SK-N-SH (cell line): ENCODE data around the gene ATP11A.

Source experiments
- CHD2 ChIP-seq: fragments of 150-350 bp; IDR thresholded peaks from 2 replicates; pipeline ENCODE4 v1.6.1; 2018; ENCODE audit warnings: low read length; ENCODE audit not compliant: partially characterized antibody
- ELF1 ChIP-seq: IDR thresholded peaks from 2 replicates; pipeline ENCODE4 v1.4.0; 2012
- EP300 ChIP-seq, 2 experiments: IDR thresholded peaks; 2 replicates each; pipeline versions ENCODE4 v1.4.0 to v1.6.1; 2012; ENCODE audit warnings: borderline replicate concordance in 1 of 2, low read depth in 1 of 2, low read length in 1 of 2
- FOXM1 ChIP-seq: IDR thresholded peaks from 2 replicates; pipeline ENCODE4 v1.4.0; 2012; ENCODE audit warnings: low read depth, mild to moderate bottlenecking
- GABPA ChIP-seq: IDR thresholded peaks from 2 replicates; pipeline ENCODE4 v1.4.0; 2012; ENCODE audit warnings: low read depth, mild to moderate bottlenecking
- POLR2AphosphoS5 ChIP-seq: IDR thresholded peaks from 2 replicates; pipeline ENCODE4 v1.6.1; 2012; ENCODE audit warnings: low read depth, low read length
- RAD21 ChIP-seq: IDR thresholded peaks from 2 replicates; pipeline ENCODE4 v1.6.1; 2012; ENCODE audit warnings: mild to moderate bottlenecking, low read length
- REST ChIP-seq: IDR thresholded peaks from 2 replicates; pipeline ENCODE4 v1.6.1; 2012; ENCODE audit warnings: mild to moderate bottlenecking, low read depth, low read length, moderate library complexity
- TF ChIP-seq, protein P1 (sequence below): fragments of 200-600 bp; sonication (generic); IDR thresholded peaks from 2 replicates; pipeline ENCODE4 v1.6.1; 2017; ENCODE audit warnings: antibody characterized with exemption, mild to moderate bottlenecking, moderate library complexity

GRCh38 chr13:112852392-112852791 is 162.6 kb downstream of the ATP11A start:
- TF ChIP-seq, protein P1, sequence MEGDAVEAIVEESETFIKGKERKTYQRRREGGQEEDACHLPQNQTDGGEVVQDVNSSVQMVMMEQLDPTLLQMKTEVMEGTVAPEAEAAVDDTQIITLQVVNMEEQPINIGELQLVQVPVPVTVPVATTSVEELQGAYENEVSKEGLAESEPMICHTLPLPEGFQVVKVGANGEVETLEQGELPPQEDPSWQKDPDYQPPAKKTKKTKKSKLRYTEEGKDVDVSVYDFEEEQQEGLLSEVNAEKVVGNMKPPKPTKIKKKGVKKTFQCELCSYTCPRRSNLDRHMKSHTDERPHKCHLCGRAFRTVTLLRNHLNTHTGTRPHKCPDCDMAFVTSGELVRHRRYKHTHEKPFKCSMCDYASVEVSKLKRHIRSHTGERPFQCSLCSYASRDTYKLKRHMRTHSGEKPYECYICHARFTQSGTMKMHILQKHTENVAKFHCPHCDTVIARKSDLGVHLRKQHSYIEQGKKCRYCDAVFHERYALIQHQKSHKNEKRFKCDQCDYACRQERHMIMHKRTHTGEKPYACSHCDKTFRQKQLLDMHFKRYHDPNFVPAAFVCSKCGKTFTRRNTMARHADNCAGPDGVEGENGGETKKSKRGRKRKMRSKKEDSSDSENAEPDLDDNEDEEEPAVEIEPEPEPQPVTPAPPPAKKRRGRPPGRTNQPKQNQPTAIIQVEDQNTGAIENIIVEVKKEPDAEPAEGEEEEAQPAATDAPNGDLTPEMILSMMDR, result no peak
- TF ChIP-seq GABPA, result no peak
- TF ChIP-seq CHD2, result no peak
- TF ChIP-seq POLR2AphosphoS5, result no peak
- no peak for TF ChIP-seq FOXM1
- TF ChIP-seq RAD21, result no peak
- no peak for TF ChIP-seq EP300 (IDR thresholded peaks at IDR 0.05; ENCODE audit: borderline replicate concordance in 1 of 2, low read depth in 1 of 2, low read length in 1 of 2)
- TF ChIP-seq REST, result no peak
- TF ChIP-seq ELF1, result no peak
